Omental fat pad (tissue), 4 donors: ENCODE data around the gene PRPS2. TPM values are rescaled to one million over a fixed set of nuclear protein-coding genes. Genes with fewer than 3 reads are reported as not detected.
A peak's percentile ranks its signal among the peaks of the same experiment; 100 is the strongest.

Experiments used
- ATAC-seq: fragments of 150-250 bp; one replicate; pipeline ENCODE4 v1.9.1; 2016; ENCODE audit warnings: mild to moderate bottlenecking, moderate library complexity; ENCODE audit not compliant: low FRiP score
- DNase-seq: peaks from one replicate; pipeline ENCODE4 v3.0.0-alpha.2; 2019; ENCODE audit warnings: low spot score
- total RNA-seq, 4 donors: library from RNA; depleted of rRNA; stranded (reverse); fragments of >200 nt; gene quantifications; one replicate each; pipeline ENCODE4 v1.1.0, GENCODE V29; 2016
- TF ChIP-seq, protein P1 (sequence below), 3 donors: fragments of 450-650 bp; IDR thresholded peaks; one replicate each; pipeline ENCODE4 v1.5.1; 2016 to 2017; ENCODE audit warnings: antibody characterized with exemption in 3 of 3, mild to moderate bottlenecking in 3 of 3, moderate library complexity in 2 of 3

Gene PRPS2
- total RNA-seq, 4 donors from 2014 or later: 13.0 to 23.5 (median 19.4) TPM

DNA sequence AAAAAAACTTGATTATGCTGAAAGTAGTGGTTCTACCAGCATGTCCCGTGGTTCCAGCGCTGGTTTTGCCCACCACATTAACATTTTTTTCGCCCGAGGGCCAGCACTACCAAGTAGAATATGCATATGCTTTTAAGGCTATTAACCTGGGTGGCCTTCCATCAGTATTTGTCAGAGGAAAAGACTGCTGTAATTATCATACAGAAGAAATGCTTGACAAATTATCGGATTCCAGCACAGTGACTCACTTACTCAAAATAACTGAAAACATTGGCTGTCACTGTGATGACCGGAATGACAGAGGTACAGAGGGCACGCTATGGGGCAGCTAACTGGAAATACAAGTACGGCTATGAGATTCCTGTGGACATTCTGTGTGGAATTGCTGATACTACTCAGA is 34.6 kb downstream of the PRPS2 start:
- ATAC-seq (no peak), DNase-seq (no peak)
- TF ChIP-seq, protein P1, sequence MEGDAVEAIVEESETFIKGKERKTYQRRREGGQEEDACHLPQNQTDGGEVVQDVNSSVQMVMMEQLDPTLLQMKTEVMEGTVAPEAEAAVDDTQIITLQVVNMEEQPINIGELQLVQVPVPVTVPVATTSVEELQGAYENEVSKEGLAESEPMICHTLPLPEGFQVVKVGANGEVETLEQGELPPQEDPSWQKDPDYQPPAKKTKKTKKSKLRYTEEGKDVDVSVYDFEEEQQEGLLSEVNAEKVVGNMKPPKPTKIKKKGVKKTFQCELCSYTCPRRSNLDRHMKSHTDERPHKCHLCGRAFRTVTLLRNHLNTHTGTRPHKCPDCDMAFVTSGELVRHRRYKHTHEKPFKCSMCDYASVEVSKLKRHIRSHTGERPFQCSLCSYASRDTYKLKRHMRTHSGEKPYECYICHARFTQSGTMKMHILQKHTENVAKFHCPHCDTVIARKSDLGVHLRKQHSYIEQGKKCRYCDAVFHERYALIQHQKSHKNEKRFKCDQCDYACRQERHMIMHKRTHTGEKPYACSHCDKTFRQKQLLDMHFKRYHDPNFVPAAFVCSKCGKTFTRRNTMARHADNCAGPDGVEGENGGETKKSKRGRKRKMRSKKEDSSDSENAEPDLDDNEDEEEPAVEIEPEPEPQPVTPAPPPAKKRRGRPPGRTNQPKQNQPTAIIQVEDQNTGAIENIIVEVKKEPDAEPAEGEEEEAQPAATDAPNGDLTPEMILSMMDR (IDR thresholded peaks at IDR 0.05): no peak

DNA sequence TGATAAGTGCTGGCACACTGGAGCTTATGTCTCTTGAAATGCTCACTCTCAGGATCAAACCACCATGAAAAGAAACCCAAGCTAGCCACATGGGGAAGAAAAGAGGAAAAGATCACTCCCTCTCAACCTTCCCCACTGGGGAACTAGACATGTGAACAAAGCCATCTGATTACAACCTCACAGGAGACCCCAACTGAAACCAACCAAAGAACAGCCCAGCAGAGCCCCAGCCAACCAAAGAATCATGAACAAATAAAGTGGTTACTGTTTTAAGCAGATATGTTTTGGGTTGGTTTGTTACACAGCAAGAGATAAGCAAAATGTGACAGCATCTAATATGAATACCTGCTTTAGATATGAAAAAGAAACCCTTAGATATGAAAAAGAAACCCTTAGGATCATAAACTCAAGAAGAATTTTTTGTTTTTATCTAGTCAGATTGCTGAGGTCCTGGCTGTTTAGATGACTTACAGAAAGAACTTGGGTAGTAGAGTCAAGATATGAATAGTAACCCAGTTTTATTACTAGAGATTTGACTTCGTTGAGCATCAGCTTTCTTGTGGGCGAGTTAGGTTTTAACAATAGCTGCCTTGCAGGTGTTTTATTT is 52.0 kb downstream of the PRPS2 start:
- TF ChIP-seq, protein P1 (IDR thresholded peaks at IDR 0.05): no peak
- no peak for DNase-seq
- ATAC-seq: no peak

DNA sequence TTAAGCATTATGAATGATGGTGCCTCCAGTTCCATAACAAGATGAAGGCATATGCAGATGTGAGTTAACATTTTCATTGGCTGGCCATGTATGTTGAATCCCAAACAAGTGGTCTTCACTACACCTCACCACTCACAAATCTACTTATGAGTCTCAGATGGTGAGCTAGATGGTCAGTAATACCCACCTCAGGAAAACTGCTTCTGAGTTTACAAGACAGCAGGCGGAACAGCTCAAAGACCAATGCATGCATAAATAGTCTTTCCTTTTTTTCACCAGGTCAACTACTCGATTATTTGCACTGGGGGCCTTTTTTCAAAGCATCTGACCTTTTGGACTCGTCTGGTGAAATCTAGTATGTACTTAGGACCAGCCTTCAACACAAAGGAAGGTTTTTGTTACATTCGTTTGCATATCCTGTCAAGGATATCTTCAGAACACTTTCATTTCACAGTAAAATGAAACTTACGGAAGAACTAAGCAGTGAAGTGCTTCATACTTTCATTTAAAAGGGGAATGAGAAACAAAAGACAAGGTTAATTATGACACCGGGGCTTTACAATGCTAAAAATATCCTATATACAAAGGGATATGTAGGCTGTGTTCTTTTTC is 52.6 kb downstream of the PRPS2 start:
- TF ChIP-seq, protein P1 (IDR thresholded peaks at IDR 0.05): no peak
- ATAC-seq: no peak

DNA sequence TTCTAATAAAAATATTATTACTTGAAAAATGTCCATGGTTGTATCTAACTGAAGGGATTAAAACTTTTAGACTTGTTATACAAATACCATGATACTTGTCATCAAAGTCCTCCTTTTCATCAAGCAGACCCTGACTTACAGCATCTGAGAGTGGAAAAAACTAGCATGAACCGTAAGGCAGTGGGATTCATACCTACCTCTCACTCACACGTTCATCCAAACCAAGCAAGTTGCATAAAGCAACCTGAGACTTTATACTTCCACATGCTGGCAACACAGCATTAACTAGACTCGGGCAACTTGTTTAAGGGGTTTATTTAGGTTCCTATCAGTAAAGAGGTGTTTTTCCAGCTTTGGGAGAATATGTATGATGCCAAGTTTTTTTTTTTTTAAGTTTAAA is 53.1 kb downstream of the PRPS2 start:
- ATAC-seq (no peak), DNase-seq (no peak)
- TF ChIP-seq, protein P1 (IDR thresholded peaks at IDR 0.05): no peak

More for the DNA sequence above, 52.6 kb downstream of the PRPS2 start:
- DNase-seq: no peak

DNA sequence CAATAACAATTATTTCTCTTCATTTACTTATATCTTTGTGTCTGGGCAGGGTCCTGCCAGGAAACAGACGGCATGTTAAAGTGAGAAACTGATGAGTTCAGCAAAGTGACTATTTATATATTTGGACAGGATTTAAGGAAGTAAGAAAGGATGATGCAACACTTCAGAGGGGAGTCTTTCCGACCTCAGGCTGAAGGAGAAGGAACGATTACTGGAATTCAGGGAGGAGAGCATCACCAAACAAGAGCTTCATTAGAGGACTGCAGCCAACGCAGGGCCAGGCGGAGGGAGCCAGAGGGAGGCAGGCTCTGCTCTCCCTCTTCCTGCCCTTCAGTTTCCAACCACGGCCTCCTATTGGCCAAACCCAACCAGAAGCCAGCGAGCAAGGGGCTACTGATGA is 74.1 kb downstream of the PRPS2 start:
- ATAC-seq (peak; percentile 66), DNase-seq (no peak)
- TF ChIP-seq, protein P1 (IDR thresholded peaks at IDR 0.05): no peak

DNA sequence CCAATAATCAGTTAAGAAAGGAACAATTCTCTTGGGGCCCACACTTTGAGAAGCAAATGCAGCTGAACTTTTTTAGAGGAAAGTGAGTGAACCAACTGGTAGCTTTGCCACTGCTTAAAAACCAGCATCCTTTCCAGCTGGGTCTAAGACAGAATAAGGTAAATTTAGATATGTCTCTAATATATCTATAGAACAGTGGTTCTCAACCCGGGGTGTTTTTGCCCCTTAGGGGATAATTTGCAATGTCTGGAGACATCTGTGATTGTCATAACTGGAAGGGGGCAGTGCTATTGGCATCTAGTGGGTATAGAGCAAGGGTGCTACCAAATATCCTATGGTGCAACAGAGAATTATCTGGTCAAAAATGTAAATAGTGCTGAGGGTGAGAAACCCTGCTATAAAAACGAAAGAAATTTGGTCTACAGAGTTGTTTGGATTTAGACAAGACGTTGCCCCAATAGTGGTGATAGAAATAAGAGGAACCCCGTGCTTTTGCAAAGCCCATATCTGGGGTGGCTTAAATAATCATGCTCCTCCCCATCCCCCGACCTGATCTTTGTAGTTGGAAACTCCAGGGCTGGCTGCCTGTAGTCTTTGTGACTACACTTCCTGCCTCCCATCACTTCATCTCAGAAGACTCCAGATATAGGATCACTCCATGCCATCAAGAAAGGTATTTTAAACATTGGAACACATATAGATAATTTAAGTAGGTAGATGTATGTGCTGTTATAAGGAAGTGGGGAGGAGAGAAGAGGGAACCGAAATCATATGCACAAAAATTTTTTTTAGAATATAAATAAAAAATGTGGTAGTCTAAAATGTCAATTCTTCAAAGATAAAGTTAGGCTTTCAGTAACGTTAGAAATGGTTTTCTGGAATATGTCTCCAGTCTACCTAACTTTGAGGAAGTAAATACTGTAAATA is 75.5 kb downstream of the PRPS2 start, which contains the start of gene TLR7:
TSS of gene TLR7 (plus strand) at position 622 of the 927 bp plus-strand sequence. CDS start 507 bp downstream, outside the sequence.
- DNase-seq (no peak), ATAC-seq (no peak)
- TF ChIP-seq, protein P1 (IDR thresholded peaks at IDR 0.05): no peak
